ENCODE results near the gene KIF5C. TPM values are rescaled to one million over a fixed set of nuclear protein-coding genes. Genes with fewer than 3 reads are reported as not detected.

KIF5C gene
- polyA plus RNA-seq, 1 experiment: 0.17 TPM

GRCh38 chr2:149037851-149038250 is 162.8 kb downstream of the KIF5C start:
- H3K27me3 ChIP-seq (ENCODE audit: control insufficient read depth, insufficient read depth, low read length): peaks cover 2% of the 10 kb centered on the region; the same call in 1 of the 2 replicates
- no peak for DNase-seq (ENCODE audit: low read depth)
- TF ChIP-seq CTCF (IDR thresholded peaks at IDR 0.05; ENCODE audit: insufficient read depth, low read depth, low read length): no peak
- ChIA-PET CTCF (interaction anchor here (0.5 to 0.9 kb wide), 4 partner anchors 9 to 524 kb away, joined by 3 read pairs; no protein-coding TSS in a partner anchor), POLR2A (no interaction called here)
- no peaks in the 10 kb centered on the region for H3K36me3 ChIP-seq (ENCODE audit: control insufficient read depth, insufficient read depth, low read length)
- no peak overlapping the region; the same call in 1 of the 2 replicates for H3K4me3 ChIP-seq (ENCODE audit: low read depth, low read length)

GRCh38 chr2:149038442-149039212 is 163.6 kb downstream of the KIF5C start, which contains the start of gene LYPD6B:
Gene LYPD6B, plus strand, starts transcription at chr2:149038699. Its CDS starts 92,250 bp downstream, at chr2:149130949.
- POLR2A ChIA-PET: no interaction called here
- H3K4me3 ChIP-seq (ENCODE audit: low read depth, low read length): peak within 1 kb of the TSS; percentile 38

GRCh38 chr2:149039213-149039724 is 164.2 kb downstream of the KIF5C start:
- Histone ChIP-seq H3K4me3 (ENCODE audit: low read depth, low read length) (peak overlapping the region; percentile 38), H3K27me3 (ENCODE audit: control insufficient read depth, insufficient read depth, low read length) (peaks cover 2% of the 10 kb centered on the region; the same call in 1 of the 2 replicates), H3K36me3 (ENCODE audit: control insufficient read depth, insufficient read depth, low read length) (no peaks in the 10 kb centered on the region)
- POLR2A ChIA-PET: no interaction called here
- TF ChIP-seq CTCF (IDR thresholded peaks at IDR 0.05; ENCODE audit: insufficient read depth, low read depth, low read length): no peak
- no peak for DNase-seq (ENCODE audit: low read depth)
- CTCF ChIA-PET: interaction anchor here (0.6 to 1.1 kb wide), 6 partner anchors 8 to 22 kb away, joined by 3 to 4 read pairs (median 3); no protein-coding TSS in a partner anchor

More at GRCh38 chr2:149038442-149039212, 163.6 kb downstream of the KIF5C start, which contains the start of gene LYPD6B:
- Histone ChIP-seq H3K27me3 (ENCODE audit: control insufficient read depth, insufficient read depth, low read length) (peaks cover 2% of the 10 kb centered on the region; the same call in 1 of the 2 replicates), H3K36me3 (ENCODE audit: control insufficient read depth, insufficient read depth, low read length) (no peaks in the 10 kb centered on the region)
- TF ChIP-seq CTCF (IDR thresholded peaks at IDR 0.05; ENCODE audit: insufficient read depth, low read depth, low read length): peak; percentile 15; the same call in 1 of the 2 replicates
- CTCF ChIA-PET: interaction anchor here (0.5 to 1.1 kb wide), 7 partner anchors 9 to 252 kb away, joined by 3 to 4 read pairs (median 3); no protein-coding TSS in a partner anchor
- DNase-seq (ENCODE audit: low read depth): no peak

- ChIA-PET POLR2A (interaction anchor here (0.6 kb wide), 1 partner anchor 532 kb away, joined by 3 read pairs; no protein-coding TSS in a partner anchor), CTCF (interaction anchor here (0.8 to 1.3 kb wide), 4 partner anchors 9 to 26 kb away, joined by 3 to 5 read pairs (median 4); no protein-coding TSS in a partner anchor)
- H3K4me3 ChIP-seq (ENCODE audit: low read depth, low read length): no peak overlapping the region
- peaks cover 2% of the 10 kb centered on the region; the same call in 1 of the 2 replicates for H3K27me3 ChIP-seq (ENCODE audit: control insufficient read depth, insufficient read depth, low read length)
- peak; percentile 51 for TF ChIP-seq CTCF (IDR thresholded peaks at IDR 0.05; ENCODE audit: insufficient read depth, low read depth, low read length)
- H3K36me3 ChIP-seq (ENCODE audit: control insufficient read depth, insufficient read depth, low read length): no peaks in the 10 kb centered on the region
- DNase-seq (ENCODE audit: low read depth): no peak
These were observed 165.4 kb downstream of the KIF5C start for GRCh38 chr2:149040451-149040850.

GRCh38 chr2:149041482-149041881 is 166.5 kb downstream of the KIF5C start:
- CTCF ChIA-PET: interaction anchor here (0.8 to 1.3 kb wide), 4 partner anchors 8 to 27 kb away, joined by 3 to 5 read pairs (median 4); no protein-coding TSS in a partner anchor
- TF ChIP-seq CTCF (IDR thresholded peaks at IDR 0.05; ENCODE audit: insufficient read depth, low read depth, low read length): no peak
- no peak for DNase-seq (ENCODE audit: low read depth)
- POLR2A ChIA-PET: no interaction called here
- Histone ChIP-seq H3K36me3 (ENCODE audit: control insufficient read depth, insufficient read depth, low read length) (no peaks in the 10 kb centered on the region), H3K27me3 (ENCODE audit: control insufficient read depth, insufficient read depth, low read length) (peaks cover 2% of the 10 kb centered on the region; the same call in 1 of the 2 replicates), H3K4me3 (ENCODE audit: low read depth, low read length) (no peak overlapping the region)
